ENCODE measurements around the gene PPARD.
"Not testable (repeated sequence)": the region's sequence is repeated elsewhere in the genome, so short reads cannot be mapped to it uniquely, and the experiment has no call there.

The PPARD gene

DNA sequence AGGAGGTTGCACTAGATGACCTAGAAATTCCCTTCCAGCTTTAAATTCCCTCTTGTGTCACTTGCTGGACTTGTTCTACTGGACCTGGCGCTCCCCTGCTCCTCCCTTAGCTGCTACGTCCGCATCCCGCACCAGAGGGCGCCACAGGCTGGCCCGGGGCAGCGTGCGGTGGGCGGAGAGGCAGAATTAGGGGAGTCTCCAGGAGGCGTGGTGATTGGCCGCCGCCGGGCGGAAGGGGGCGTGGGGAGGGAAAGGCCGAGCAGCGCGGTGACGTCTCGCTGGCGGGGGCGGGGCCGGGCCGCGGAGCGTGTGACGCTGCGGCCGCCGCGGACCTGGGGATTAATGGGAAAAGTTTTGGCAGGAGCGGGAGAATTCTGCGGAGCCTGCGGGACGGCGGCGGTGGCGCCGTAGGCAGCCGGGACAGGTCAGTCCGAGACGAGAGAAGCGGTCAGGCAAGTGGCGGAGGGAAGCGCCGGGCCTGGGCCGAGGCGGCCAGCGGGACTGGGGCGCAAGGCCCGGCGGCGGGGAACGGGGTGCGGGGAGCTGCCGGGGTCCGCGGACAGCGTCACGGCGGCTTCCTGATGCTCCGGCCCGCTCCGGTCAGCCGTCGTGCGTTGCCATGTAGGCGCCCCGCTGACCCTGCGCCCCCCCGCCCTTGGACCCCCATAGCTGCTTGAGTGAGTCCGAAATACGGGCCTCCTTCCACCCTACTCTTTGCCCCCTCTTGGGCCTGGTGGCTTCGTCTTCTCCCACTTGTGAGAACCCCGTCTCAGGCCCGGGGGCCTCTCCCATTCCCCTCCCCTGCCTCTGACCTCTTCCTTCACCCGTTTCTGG, at the start of gene PPARD:
PPARD (plus strand) TSS at position 301 of the 834 bp plus-strand sequence. CDS start 68,530 bp downstream, outside the sequence.
- peak; percentile 97 for DNase-seq (ENCODE audit: low read depth)

DNA sequence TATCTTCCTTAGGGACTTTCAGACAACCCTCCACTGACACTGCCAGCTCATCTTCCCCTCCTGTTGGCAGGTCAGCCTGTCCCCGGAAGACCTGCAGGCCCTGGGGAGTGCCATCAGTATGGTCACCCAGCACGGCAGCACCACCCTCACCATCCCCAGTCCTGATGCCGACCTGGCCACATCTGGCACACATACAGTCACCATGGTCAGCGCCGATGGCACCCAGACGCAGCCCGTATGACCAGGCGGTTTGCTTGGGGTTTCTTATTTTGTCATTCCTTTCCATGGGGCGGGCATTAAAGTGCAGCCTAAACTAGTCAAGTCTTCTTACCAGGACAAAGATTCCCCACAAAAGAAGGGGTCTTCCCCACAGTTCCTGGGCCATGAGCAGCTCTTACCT, 48.7 kb upstream of the PPARD start:
- DNase-seq (ENCODE audit: low read depth), result no peak

DNA sequence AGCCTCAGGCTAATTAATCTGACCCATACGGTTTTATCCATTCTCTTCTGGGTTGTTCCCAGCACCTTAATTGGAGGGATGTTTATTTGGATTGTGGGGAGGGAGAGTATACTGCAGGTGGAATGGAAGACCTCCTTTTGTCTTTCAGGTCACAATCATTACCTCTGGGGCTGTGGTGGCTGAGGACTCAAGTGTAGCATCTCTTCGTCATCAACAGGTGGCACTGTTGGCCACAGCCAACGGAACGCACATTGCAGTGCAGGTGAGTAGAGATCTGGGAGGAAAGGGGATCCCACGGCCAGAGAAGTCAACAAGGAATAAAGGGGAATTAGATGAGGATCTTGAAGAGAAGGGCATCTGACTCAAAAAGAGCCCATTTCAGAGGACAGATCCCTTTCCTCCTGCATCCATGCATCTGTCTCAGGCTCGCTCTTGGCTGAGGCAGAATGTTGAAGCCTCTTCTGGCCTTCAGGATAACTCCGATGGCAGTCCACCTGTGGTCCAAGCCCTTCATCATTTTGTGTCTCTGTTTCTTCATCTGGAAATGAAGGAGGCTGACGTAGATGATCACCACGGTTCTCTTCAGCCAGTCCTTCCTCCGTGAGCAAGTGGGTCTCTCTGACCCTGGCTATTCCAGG, 47.9 kb upstream of the PPARD start:
- DNase-seq (ENCODE audit: low read depth), result no peak

DNA sequence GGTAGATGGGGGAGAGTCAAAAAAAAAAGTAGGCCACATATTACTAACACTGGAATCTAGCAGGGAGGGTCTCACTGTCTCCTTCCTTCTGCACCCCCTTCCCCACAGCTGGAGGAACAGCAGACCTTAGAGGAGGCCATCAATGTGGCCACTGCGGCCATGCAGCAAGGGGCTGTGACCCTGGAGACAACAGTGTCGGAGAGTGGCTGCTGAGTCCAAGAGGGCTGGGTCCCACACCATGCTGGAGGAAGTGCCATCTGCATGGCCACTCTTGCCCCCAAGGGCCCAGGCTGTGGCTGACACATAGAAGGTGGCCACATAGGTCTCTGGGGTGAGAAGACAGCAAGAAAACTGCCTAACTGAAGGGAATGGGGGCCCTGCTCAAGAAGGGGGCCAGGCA, 47.3 kb upstream of the PPARD start:
- DNase-seq (ENCODE audit: low read depth), result no peak

DNA sequence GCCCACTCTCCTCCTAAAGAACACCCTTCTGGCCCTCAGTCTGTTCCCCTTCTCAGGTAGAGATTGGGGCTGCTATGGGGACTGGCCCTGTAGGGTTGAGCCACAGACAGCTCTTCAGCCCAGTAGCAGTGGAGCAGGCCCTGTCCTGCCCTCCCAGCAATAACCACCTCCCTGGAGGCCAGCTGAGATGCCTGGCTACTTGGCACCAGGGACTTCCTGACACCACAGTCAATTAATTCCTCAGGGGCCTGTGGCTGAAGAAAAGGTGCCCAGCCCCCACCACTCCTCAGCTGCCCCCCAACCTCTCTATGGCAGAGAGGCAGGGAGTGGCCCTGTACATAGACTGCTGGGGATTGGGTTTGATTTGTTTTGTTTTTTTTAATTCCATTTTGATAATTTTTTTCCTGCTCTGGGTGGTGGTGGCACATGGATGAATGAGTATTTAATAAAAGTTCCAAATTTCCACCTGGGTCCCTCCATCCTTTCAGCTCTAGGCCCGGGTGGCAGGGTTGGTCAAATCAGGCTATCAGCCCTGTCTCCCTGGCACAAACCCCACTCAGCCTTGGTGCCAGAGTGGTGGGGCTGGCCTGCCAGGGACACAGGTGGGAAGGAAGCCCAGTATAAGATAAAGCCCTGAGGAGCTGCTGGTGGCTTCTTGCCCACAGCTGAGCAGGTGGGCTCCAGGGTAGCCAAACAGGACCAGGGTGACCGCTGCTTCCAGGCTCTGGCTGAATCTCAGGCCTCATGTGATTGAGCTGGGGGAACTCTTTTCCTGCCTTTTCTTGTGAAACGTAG, 46.6 kb upstream of the PPARD start:
- no peak for DNase-seq (ENCODE audit: low read depth)

DNA sequence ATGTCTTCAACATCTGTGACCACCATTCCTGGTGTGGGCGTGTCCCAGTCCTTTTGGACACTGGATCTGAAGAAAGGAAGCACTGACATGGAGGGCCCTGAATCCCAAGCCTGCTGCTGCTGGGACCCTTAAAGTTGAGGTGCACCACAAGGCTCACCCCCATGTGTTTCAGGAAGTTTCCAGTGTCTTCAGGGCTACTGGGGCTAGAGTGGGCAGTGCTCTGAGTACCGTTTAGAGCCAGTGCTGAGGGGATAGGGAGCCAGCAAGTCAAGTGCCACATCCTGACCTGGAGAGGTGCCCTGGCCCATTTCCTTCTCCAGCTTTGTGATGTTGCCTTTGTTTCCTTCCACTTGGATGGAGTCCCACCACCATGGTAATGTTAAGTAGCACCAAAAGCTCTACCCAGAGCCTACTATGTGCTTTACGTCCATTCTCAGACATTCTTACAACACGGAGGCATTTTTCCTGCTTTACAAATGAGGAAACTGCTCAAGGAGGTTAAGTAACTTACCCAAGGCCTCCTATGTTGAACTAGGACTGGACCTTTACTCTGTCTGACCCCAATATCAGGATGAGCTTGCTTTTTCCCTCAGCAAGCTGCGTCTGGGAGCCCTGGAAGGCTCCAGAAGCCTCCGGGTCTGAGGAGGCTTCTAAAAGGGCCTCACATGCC, 45.3 kb upstream of the PPARD start:
- no peak for DNase-seq (ENCODE audit: low read depth)

DNA sequence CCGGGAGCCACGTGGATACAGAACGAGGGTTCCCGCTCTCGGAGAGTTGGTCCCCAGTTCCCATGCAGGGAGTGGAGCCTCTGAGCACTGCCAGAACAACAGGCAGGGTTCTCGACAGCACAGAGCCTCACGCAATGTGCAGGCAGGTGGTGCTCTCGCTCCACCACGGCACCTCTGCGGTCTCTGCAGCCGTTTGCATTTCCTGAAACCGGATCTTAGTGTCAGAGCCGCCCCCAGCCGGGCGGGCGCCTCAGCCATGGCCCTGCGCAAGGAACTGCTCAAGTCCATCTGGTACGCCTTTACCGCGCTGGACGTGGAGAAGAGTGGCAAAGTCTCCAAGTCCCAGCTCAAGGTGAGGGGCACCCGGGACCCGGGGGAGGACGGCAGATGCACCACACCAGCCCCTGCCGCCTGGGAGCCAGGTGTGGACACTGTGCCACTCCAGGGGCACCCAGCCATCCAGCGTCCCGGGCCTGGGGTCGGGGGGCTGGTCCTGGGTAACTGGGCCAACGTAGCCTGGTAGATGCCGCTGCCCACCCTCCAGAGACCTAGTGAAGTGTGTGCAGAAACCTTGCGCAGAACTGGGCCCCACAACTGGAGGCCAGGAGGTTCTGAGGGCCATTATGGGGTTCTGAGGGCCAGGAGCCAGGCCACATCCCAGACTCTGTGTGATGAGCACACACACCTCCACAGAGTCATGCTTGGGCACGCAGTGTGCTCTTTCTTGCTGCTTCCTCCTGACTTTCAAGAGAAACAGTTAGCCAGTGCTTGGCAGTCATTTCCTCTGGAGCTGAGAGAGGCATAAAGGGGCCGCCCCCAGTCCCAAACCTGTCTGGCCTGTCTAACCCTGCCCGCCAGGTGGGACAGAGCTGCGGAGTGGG, 44.5 kb upstream of the PPARD start, which contains the start of gene DEF6:
DEF6 (plus strand) TSS at position 218 of the 881 bp plus-strand sequence; CDS start at position 257, 39 bp downstream.
- DNase-seq (ENCODE audit: low read depth), result peak; percentile 81

DNA sequence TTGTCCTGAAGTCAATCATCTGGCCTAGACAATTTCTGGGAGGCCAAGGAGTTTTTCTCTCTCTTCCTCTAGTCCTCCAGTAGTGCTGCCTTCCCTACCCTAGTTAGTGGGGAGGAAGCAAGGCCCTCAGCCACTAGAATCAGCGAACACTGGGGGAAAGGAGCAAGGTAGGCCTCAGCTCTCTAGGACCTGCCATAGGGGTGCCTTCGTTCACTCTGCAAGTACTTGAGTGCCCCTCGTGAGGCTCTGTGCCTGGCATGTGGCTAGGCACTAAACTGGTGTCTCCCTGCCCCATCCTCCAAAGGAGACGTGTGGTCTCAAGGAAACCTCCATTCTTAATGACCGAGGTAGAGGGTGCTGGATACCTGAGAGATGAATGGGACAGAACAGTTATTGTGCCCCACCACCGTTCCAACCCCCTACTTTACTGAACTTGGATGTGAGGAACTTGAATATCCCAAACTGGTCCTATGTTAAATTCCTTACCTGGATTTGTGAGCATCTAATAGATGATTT, 43.7 kb upstream of the PPARD start:
- DNase-seq (ENCODE audit: low read depth), result no peak

DNA sequence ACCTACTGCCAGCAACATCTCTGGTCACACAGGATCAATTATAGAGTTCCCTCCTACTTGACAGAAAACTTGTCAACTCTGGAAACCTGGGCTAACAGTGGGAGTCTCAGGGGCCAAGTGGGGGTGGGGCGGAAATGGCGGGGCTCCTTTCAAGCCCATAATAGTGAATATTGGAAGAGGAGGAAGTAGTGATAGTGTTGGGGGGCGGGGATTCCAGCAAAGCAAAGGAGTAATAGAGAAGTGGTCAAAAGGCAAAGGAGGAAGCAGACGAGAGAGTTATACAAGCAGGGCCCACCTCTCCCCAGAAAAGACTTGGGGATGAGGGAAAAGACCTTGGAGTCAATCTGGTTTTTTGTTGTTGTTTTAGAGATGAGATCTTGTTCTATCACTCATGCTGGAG, 42.7 kb upstream of the PPARD start:
- no peak for DNase-seq (ENCODE audit: low read depth)

DNA sequence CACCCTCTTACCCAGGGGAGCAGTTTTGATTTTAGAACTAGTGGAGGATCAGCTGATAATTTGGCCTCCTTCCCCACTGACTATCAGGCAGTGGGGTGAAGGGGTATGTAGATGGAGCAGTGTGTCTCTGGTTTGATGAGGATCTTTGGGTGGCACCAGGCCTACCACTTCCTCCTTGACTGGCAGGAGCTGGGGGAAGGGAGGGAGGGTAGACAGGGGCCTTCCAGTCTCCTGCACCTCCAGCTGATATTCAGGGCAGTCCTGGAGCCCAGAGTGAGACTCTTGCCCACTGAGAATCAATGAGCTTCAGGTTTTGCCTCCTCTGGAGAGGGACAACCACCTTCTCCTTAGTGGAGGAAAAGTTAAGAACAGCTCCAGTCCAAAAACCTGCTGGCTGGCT, 41.5 kb upstream of the PPARD start:
- no peak for DNase-seq (ENCODE audit: low read depth)

DNA sequence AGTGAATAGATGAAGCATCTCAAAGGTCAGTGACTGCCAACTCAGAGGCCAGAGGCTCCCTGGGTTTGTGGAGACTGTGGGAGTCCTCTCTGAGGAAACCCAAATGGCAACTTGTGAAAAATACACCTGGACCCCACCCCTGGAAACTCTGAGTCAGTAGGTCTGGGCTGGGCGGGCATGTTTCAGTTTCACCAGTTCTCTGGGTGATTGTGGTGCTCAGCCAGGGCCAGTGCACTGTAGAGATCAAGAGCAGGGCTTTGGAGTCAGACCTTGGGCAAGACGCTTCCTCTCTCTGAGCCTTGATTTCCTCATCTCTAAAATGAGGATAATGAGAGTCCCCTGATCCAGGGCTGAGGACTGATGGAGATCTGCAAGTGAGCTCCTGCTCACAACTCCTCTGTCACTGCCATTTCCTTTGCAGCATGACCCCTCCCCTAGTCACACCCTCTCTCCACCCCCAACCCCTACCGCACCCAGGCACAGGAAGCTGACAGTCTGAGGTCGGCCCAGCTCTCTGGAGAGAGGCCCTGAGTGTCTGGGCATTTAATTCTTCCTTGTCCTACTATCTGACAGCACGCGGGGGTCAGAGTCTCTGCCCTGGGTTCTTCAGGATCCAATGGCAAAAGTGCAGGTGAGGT, 39.6 kb upstream of the PPARD start:
- peak; percentile 82 for DNase-seq (ENCODE audit: low read depth)

DNA sequence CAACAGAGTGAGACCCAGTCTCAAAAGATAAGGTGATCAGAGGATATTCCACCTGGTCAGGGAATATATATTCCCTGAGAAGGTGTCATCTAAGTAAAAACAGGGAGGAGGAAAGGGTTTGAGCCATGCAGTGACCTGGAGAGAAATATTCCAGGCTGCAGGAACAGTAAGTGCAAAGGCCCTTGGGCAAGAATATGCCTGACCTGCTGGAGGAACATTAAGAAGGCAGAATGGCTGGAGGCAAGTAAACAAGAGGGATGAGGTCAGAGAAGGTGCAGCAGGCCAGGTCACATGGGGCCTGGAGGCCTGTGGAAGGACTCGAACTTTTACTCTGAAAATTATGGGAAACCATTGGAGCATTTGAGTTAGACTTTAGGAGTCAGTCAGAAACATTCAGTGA, 38.1 kb upstream of the PPARD start:
- no peak for DNase-seq (ENCODE audit: low read depth)

DNA sequence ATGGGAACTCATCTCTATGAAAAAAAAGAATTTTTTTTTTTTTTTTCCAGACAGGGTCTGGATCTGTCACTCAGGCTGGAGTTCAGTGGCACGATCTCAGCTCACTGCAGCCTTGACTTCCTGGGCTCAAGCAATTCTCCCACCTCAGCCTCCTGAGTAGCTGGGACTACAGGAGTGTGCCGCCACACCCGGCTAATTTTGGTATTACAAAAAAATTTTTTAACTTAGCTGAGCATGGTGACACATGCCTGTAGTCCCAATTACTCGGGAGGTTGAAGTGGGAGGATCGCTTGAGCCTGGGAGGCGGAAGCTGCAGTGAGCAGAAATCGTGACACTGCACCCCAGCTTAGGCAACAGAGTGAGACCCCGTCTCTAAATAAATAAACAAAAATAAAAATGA, 37.2 kb upstream of the PPARD start:
- DNase-seq (ENCODE audit: low read depth), result no peak

DNA sequence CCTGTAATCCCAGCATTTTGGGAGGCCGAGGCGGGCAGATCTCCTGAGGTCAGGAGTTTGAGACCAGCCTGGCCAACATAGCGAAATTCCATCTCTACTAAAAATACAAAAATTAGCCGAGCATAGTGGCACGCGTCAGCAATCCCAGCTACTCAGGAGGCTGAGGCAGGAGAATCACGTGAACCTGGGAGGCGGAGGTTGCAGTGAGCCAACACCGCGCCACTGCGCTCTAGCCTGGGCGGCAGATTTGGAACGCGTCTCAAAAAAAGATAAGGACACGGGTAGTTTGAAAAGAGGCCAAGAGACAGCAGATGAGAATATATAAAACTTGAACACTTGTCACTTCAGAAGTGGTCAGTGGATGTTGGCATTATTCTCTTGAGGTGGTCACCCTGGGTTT, 35.2 kb upstream of the PPARD start:
- not testable (repeated sequence) for DNase-seq (ENCODE audit: low read depth)

DNA sequence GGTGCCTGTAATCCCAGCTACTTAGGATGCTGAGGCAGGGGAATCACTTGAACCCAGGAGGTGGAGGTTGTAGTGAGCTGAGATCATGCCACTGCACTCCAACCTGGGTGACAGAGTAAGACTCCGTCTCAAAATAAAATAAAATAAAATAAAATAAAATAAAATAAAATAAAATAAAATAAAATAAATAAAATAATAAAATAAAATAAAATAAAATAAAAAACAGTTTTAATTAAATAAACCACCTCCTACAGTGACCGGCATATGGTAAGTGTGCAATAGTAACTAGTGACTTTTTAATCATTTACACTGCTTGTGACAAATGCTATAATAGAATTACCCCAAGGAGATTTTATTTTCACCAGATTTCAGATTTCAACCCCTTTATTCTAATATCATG, 33.8 kb upstream of the PPARD start:
- DNase-seq (ENCODE audit: low read depth), result not testable (repeated sequence)

DNA sequence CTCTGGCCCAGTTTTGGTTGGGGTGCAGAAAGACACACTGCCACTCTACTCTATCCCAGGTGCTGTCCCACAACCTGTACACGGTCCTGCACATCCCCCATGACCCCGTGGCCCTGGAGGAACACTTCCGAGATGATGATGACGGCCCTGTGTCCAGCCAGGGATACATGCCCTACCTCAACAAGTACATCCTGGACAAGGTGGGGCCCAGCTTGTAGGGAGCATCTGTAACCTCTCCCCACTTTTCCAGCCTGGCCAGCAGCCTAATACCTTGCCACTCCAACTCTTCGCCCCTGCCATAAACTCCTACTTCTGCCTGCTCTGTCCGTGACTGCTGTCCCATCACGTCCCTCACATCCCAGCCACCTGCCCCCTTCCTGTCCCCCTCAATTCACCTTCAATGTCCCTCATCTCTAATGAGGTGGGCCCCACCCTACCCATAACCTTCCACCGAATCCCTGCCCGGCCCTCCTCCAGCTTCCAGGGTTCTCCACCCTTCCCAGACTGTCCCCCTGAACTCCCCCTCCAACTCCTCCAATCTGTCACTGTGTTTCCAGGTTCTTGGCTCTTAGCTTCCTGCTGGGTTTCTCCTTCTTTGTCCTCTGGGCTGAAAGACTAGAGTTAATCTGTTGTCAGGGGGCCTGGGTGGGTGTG, 32.6 kb upstream of the PPARD start:
- DNase-seq (ENCODE audit: low read depth), result no peak

DNA sequence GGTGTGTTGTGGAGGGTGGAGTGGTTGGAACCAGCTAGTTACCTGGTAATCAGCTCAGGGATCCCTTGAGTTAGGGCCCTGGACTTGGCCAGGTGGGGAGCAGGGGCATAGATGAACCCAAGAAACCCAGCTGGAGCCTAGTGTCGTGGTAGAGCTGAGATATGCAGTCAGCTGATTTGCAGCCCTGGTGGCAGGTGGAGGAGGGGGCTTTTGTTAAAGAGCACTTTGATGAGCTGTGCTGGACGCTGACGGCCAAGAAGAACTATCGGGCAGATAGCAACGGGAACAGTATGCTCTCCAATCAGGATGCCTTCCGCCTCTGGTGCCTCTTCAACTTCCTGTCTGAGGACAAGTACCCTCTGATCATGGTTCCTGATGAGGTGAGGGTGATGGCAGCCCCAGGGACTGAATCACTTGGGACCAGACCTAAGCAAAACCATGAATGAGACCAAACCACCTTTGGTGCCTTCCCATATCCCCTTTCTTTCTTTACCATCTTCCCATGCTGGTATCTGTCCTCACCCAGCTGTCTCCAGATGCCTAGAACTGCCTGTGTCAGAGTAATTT, 32.0 kb upstream of the PPARD start:
- no peak for DNase-seq (ENCODE audit: low read depth)

DNA sequence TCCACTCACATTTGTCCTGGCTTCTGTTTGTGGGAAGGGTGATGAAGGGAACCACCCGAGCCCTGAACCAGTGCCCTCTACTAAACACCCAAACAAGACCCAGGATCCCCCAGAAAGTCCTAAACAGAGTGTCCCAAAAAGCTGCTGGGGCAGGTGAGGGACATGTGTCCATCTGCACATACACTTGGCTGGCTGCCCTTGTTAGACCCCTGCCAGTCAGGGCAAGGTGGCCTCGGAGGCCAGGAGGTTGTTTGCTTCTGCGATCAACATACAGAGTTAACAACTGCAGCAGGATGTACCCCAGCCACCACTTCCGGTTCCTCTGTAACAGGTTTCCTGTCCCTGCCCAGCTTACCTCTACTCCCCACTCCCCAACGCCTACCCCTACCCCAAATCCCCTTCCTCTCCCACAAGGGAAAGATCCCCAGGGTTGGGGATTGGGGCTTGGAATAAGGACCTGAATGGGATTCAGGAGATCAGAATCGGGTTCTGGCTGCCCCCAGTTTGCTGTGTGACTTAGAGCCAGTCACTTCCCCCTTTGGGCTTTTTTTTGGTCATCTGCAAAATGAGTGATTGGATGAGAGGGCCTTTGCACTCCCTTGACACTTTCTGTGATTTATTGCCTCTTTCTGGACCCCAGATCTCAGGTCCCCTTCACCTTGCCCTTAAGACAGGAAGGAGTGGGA, 30.8 kb upstream of the PPARD start:
- peak; percentile 51 for DNase-seq (ENCODE audit: low read depth)

Measured in activated T-helper 1 cell treated with Interleukin-2 at 50 U/mL for 16 hours (primary cell).